Nucleus accumbens (tissue), 56 donors: ENCODE data around the gene ENG.

Experiments
- DNase-seq, 56 donors: peaks; one replicate each; lab custom pipeline; 2025; lab: John Stamatoyannopoulos, UW

The ENG gene

DNA sequence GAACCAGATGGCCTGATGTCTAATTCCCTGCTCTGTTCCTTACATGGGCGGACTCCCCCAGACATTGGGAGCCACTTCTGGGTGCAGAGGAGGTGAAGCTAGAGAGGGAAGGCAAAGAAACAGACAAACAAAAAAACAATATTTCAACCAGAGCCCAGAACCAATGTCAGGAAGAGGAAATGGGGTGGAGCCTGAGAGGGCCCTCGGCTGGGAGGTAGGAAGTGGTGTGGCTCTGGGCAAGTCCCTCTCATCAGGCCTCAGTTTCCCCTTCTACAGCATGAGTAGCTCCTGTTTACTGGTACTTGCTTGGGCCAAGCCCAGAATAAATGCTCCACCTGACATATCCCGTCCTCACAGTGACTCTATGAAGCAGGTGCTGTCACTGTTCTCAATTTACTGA is 87.0 kb downstream of the ENG start:
- no peak for DNase-seq

GRCh38 chr9:127765418-127765817 is 89.0 kb downstream of the ENG start:
- no peak for DNase-seq
